Upper lobe of left lung (tissue), 4 donors: Measurements from ENCODE around the gene ZNF83.

Experiments used
- EP300 ChIP-seq, 4 donors: sonication (generic); formaldehyde crosslinking; IDR thresholded peaks; one replicate each; pipeline ENCODE4 v1.5.1; 2017; ENCODE audit warnings: antibody characterized with exemption in 4 of 4, control low read depth in 2 of 4
- TF ChIP-seq, protein P1 (sequence below), 6 experiments: fragments of 450-650 bp in 4 of 6; fragments of 200-600 bp in 2 of 6; sonication (generic) in 2 of 6; IDR thresholded peaks; one replicate each; pipeline ENCODE4 v1.5.1; 2016 to 2019; ENCODE audit warnings: antibody characterized with exemption in 6 of 6

DNA sequence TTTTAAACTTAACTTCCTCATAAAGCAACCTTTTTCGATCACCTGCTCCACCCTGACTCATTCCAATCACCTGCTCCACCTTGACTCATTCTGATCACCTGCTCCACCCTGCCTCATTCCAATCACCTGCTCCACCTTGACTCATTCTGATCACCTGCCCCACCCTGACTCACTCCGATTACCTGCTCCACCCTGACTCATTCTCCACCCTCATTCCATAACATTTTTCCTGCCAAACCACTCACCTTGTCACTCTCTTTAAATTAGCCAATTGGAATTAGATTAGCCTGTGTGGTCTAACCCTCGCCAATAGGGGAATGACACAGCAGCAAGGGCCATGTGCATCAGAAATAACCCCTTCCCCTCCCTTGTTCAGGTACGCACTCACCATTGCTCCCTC, 31.9 kb upstream of the ZNF83 start:
- TF ChIP-seq, protein P1, sequence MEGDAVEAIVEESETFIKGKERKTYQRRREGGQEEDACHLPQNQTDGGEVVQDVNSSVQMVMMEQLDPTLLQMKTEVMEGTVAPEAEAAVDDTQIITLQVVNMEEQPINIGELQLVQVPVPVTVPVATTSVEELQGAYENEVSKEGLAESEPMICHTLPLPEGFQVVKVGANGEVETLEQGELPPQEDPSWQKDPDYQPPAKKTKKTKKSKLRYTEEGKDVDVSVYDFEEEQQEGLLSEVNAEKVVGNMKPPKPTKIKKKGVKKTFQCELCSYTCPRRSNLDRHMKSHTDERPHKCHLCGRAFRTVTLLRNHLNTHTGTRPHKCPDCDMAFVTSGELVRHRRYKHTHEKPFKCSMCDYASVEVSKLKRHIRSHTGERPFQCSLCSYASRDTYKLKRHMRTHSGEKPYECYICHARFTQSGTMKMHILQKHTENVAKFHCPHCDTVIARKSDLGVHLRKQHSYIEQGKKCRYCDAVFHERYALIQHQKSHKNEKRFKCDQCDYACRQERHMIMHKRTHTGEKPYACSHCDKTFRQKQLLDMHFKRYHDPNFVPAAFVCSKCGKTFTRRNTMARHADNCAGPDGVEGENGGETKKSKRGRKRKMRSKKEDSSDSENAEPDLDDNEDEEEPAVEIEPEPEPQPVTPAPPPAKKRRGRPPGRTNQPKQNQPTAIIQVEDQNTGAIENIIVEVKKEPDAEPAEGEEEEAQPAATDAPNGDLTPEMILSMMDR (IDR thresholded peaks at IDR 0.05): no peak
- TF ChIP-seq EP300 (IDR thresholded peaks at IDR 0.05): no peak
